Measurements from ENCODE around the gene FCN1. TPM values are rescaled to one million over a fixed set of nuclear protein-coding genes. Genes with fewer than 3 reads are reported as not detected.

Gene FCN1
- total RNA-seq, 4 donors from 2014 or later, result 1.3 to 26.0 (median 1.8) TPM

GRCh38 chr9:134855900-134856377 is 61.8 kb downstream of the FCN1 start:
- Histone ChIP-seq H3K4me1 (peaks cover 0 to 8% (median 5%) of the 10 kb centered on the region in 4 donors), H3K4me3 (no peak overlapping the region), H3K27me3 (peaks cover 0 to 9% (median 0%) of the 10 kb centered on the region in 4 donors), H3K27ac (replicated peaks in 1 of 4) (no peak overlapping the region), H3K9me3 (no peaks in the 10 kb centered on the region), H3K36me3 (no peaks in the 10 kb centered on the region)
- WGBS, result 82% methylated on average over 9 of the region's 9 CpGs
- intact Hi-C loops (cut with DNase I), result no loop called here
- DNase-seq (ENCODE audit: extremely low spot score), result no peak
- TF ChIP-seq POLR2A (IDR thresholded peaks at IDR 0.05; ENCODE audit: low read depth) (no peak), EP300 (IDR thresholded peaks at IDR 0.05) (no peak), CTCF (IDR thresholded peaks at IDR 0.05) (no peak), POLR2AphosphoS5 (IDR thresholded peaks at IDR 0.05) (no peak)

Small RNA genes lying within 50 kb of the gene (small RNA-seq; reads per million reads assigned to genes)
- gene AL603650.1, result 0 reads per million in 3 donors

Other genes with a start within 250 kb of the FCN1 start
- gene FCN2, start 37.1 kb downstream of the FCN1 start, total RNA-seq, result not detected
- 10 to 100 TPM; 18.7 to 46.1 (median 38.6) TPM for gene OLFM1, start 169.8 kb upstream of the FCN1 start, total RNA-seq

Measured in esophagus muscularis mucosa (tissue), 4 donors.